ENCODE results near the gene SLC41A3.

SLC41A3 gene

DNA sequence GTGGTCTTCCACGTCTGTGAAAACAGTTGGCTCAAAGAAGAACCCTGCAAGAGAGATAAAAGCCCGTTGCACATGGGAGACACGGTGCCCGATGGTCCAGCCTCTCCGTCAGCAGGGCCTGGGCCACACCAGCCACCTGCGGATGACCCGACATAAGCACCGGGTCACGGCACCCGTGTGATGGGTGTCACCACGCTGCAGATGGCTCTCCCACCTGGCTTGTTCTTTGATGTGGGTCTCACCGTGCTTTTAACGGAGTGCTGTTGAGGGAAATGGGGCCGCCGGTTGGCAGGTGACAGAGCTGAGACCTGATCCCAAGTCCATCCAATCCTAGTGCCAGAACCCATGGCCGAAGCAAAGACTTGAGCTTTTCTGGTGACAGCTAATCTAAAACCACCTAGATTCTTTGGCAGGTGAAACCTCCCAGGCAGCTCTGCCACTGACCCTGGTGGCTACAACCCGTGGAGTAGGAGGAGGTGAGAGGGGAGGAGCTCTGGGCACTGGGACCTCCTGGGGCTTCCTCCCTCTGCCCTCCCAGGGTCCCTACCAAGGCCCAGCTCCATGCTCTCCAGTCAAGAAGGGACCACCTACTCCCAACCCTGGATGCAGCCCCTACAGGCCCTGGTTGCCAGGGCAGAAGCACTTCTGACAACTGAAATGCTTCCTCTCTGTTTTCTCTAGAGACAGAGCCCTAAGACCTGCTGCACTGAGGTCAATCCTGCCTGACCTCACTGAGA, 23.4 kb upstream of the SLC41A3 start:
- TF ChIP-seq, protein P1, sequence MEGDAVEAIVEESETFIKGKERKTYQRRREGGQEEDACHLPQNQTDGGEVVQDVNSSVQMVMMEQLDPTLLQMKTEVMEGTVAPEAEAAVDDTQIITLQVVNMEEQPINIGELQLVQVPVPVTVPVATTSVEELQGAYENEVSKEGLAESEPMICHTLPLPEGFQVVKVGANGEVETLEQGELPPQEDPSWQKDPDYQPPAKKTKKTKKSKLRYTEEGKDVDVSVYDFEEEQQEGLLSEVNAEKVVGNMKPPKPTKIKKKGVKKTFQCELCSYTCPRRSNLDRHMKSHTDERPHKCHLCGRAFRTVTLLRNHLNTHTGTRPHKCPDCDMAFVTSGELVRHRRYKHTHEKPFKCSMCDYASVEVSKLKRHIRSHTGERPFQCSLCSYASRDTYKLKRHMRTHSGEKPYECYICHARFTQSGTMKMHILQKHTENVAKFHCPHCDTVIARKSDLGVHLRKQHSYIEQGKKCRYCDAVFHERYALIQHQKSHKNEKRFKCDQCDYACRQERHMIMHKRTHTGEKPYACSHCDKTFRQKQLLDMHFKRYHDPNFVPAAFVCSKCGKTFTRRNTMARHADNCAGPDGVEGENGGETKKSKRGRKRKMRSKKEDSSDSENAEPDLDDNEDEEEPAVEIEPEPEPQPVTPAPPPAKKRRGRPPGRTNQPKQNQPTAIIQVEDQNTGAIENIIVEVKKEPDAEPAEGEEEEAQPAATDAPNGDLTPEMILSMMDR (conservative IDR thresholded peaks at IDR 0.05; ENCODE audit: control insufficient read depth, insufficient read depth, low read depth, low read length) = no peak
- no peak for DNase-seq (ENCODE audit: low read depth)
- no peak overlapping the region for H3K4me3 ChIP-seq (ENCODE audit: control insufficient read depth, low read depth, low read length)

DNA sequence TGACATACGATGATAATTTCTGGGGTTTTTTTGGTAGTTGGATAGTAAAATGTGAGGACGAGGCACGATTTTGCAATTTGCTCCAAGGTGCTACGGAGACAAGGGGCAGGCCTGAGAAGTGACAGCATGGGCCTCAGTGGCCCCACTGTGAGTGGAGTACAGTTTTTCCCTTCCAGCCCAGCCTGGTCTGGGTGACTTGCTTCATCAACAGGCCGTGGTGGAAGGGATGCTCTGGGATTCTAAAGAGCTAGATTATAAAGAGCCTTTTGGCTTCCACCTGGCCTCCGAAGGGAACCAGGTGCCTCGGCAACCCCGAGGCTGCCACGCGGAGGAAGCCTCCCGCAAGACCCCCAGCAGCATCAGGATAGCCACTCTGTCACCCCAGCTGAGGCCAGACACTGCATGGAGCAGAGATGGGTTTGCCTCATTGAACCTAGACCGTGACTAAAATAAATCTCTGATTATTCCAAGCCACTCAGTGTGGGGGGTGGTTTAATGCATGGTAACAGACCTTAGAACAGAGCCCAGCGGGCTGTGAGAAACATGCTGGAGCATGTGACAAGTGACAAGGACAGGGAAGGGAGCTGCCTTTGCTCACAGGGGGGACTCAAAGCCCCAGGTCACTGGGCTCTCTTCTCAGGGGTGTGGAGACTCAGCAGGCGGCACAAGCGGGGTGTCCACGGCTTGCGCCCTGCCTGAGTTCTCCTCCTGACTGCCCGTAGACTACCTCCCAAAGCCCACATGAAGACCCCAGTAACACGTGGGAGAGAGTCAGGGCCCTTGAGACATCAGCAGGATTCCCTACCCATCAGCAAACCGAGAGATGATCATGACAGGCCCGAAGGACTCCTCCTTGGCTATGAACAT, 22.6 kb upstream of the SLC41A3 start:
- TF ChIP-seq, protein P1 (conservative IDR thresholded peaks at IDR 0.05; ENCODE audit: control insufficient read depth, insufficient read depth, low read depth, low read length) = no peak
- H3K4me3 ChIP-seq (ENCODE audit: control insufficient read depth, low read depth, low read length) = no peak overlapping the region
- DNase-seq (ENCODE audit: low read depth) = no peak

DNA sequence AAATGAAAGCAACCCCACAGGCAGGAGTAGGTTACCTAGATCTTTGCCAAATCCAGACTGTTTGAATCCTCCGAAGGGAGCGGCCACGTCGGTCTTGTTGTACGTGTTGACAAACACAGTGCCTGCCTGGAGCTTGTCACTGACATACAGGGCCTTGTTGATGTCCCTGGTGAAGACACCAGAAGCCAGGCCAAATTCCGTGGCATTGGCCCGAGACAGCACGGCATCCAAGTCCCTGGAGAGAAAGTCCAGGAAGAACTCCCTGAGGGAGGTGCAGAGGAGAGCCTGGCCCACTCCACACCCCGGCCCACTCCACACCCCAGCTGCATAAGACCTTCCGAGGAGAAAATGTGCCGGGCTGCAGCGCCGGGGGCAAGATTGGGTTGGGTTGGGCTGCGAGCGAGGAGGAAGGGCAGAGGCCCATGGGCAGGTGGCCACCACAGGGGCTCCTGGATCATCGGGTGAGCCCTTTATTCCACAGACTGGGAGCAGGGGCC, 21.8 kb upstream of the SLC41A3 start:
- TF ChIP-seq, protein P1 (conservative IDR thresholded peaks at IDR 0.05; ENCODE audit: control insufficient read depth, insufficient read depth, low read depth, low read length) = no peak
- H3K4me3 ChIP-seq (ENCODE audit: control insufficient read depth, low read depth, low read length) = no peak overlapping the region
- DNase-seq (ENCODE audit: low read depth) = no peak

DNA sequence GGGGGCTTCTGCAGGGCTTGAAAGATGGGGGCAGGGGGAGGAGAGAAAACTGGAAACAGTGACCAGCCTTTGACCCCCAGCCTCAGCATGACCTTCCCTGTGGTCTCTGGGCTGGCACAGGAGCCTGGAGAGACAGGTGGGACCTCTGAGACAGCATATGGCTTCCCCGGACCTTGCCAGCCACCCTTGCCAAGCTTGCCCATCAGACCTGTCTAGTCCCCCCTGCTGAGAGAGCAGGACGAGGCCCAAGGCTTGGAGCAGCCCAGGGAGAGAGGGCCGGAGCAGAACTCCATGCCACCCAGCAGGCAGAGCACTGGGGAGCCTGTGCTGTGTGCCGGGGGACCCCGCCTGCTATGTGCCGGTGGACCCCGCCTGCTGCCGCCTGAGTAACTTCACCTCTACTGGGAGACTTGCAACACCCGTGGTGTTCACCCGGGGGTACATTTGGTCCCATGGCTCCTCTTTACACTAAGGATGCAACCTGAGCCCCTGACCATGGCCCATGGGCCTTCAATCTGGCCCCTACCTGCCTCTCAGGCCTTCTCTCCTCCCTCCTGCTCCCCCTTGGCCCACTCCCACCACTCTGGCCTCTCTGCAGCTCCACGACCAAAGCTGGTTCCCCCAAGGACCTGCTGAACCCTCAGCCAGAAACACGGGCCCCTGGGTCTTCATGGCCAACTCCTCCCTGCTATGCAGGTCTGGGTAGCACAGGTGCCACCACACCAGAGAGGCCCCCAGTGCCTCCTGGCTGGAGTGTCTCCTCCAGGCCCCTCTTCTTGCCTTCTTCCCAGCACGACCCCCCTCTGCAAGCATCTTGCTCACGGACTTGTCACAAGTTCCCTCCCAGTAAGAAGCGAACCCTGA, 21.1 kb upstream of the SLC41A3 start:
- TF ChIP-seq, protein P1 (conservative IDR thresholded peaks at IDR 0.05; ENCODE audit: control insufficient read depth, insufficient read depth, low read depth, low read length) = no peak

DNA sequence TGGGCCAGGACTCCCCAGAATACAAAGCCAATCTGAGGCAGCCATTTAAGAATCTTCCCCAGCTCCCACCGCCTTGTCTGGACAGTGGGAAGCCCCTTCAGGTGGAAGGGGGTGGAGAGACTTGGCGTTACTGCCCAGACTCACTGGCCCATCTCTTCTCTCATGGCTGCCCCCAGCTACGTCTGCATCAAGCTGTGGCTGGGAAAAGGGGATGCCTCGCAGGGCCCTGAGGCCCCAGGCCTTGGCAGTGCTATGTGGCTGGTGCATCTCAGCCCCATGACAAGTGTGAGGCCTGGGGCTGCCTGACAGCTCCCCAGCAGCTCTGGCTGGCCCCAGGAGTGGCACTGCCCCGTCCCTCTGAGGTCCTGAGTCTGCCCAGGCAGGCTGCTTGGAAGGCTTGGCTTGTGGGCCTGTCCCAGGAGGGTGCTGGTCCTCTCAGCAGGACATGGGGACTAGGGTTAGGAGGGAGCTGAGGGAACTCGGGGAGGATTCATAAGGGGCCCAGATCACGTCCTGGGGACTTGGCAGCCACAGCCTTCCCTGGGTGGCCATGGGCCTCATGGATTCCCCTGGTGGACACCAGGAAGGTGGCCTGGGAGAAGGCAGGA, 20.2 kb upstream of the SLC41A3 start:
- no peak for DNase-seq (ENCODE audit: low read depth)
- TF ChIP-seq, protein P1 (conservative IDR thresholded peaks at IDR 0.05; ENCODE audit: control insufficient read depth, insufficient read depth, low read depth, low read length) = no peak
- H3K4me3 ChIP-seq (ENCODE audit: control insufficient read depth, low read depth, low read length) = no peak overlapping the region

More for the DNA sequence above, 21.1 kb upstream of the SLC41A3 start:
- H3K4me3 ChIP-seq (ENCODE audit: control insufficient read depth, low read depth, low read length) = no peak overlapping the region
- no peak for DNase-seq (ENCODE audit: low read depth)

Data from fibroblast of mammary gland (primary cell).